Eye (tissue), 1 donor: ENCODE measurements around the gene NTRK2.
A peak's percentile ranks its signal among the peaks of the same experiment; 100 is the strongest.

Experiments used
- DNase-seq: peaks from one replicate; pipeline ENCODE4 v3.0.0-alpha.2; 2015

Gene NTRK2

GRCh38 chr9:84686068-84686467, 16.5 kb downstream of the NTRK2 start:
- no peak for DNase-seq

GRCh38 chr9:84688956-84689355, 19.4 kb downstream of the NTRK2 start:
- no peak for DNase-seq

GRCh38 chr9:84691634-84692033, 22.1 kb downstream of the NTRK2 start:
- no peak for DNase-seq

- DNase-seq = no peak
Measured at GRCh38 chr9:84694248-84694647, 24.7 kb downstream of the NTRK2 start.

GRCh38 chr9:84697042-84697441, 27.5 kb downstream of the NTRK2 start:
- DNase-seq = no peak

GRCh38 chr9:84697509-84698114, 28.1 kb downstream of the NTRK2 start:
- peak; percentile 82 for DNase-seq

GRCh38 chr9:84698323-84698722, 28.8 kb downstream of the NTRK2 start:
- DNase-seq = no peak

- no peak for DNase-seq
Measured at GRCh38 chr9:84699984-84700383, 30.5 kb downstream of the NTRK2 start.

GRCh38 chr9:84701801-84702200, 32.3 kb downstream of the NTRK2 start:
- DNase-seq = no peak

- DNase-seq = no peak
Measured at GRCh38 chr9:84702471-84702870, 32.9 kb downstream of the NTRK2 start.

- no peak for DNase-seq
Measured at GRCh38 chr9:84703793-84704192, 34.3 kb downstream of the NTRK2 start.

GRCh38 chr9:84705128-84705527, 35.6 kb downstream of the NTRK2 start:
- no peak for DNase-seq

GRCh38 chr9:84708400-84708799, 38.9 kb downstream of the NTRK2 start:
- no peak for DNase-seq

- no peak for DNase-seq
Measured at GRCh38 chr9:84709056-84709455, 39.5 kb downstream of the NTRK2 start.

GRCh38 chr9:84710701-84711397, 41.3 kb downstream of the NTRK2 start:
- DNase-seq = no peak

GRCh38 chr9:84711398-84711777, 41.9 kb downstream of the NTRK2 start:
- DNase-seq = no peak

- no peak for DNase-seq
Measured at GRCh38 chr9:84711936-84712335, 42.4 kb downstream of the NTRK2 start.

- DNase-seq = no peak
Measured at GRCh38 chr9:84716217-84716616, 46.7 kb downstream of the NTRK2 start.

GRCh38 chr9:84718476-84718875, 48.9 kb downstream of the NTRK2 start:
- no peak for DNase-seq

- DNase-seq = no peak
Measured at GRCh38 chr9:84722388-84722989, 53.0 kb downstream of the NTRK2 start.

- no peak for DNase-seq
Measured at GRCh38 chr9:84723426-84723825, 53.9 kb downstream of the NTRK2 start.

GRCh38 chr9:84731696-84732095, 62.2 kb downstream of the NTRK2 start:
- DNase-seq = peak; percentile 17

- no peak for DNase-seq
Measured at GRCh38 chr9:84736081-84736480, 66.6 kb downstream of the NTRK2 start.

GRCh38 chr9:84736536-84736935, 67.0 kb downstream of the NTRK2 start:
- no peak for DNase-seq

- no peak for DNase-seq
Measured at GRCh38 chr9:84738353-84738752, 68.8 kb downstream of the NTRK2 start.
